Measurements from ENCODE around the gene H6PD.

The H6PD gene, protein sequence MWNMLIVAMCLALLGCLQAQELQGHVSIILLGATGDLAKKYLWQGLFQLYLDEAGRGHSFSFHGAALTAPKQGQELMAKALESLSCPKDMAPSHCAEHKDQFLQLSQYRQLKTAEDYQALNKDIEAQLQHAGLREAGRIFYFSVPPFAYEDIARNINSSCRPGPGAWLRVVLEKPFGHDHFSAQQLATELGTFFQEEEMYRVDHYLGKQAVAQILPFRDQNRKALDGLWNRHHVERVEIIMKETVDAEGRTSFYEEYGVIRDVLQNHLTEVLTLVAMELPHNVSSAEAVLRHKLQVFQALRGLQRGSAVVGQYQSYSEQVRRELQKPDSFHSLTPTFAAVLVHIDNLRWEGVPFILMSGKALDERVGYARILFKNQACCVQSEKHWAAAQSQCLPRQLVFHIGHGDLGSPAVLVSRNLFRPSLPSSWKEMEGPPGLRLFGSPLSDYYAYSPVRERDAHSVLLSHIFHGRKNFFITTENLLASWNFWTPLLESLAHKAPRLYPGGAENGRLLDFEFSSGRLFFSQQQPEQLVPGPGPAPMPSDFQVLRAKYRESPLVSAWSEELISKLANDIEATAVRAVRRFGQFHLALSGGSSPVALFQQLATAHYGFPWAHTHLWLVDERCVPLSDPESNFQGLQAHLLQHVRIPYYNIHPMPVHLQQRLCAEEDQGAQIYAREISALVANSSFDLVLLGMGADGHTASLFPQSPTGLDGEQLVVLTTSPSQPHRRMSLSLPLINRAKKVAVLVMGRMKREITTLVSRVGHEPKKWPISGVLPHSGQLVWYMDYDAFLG

DNA sequence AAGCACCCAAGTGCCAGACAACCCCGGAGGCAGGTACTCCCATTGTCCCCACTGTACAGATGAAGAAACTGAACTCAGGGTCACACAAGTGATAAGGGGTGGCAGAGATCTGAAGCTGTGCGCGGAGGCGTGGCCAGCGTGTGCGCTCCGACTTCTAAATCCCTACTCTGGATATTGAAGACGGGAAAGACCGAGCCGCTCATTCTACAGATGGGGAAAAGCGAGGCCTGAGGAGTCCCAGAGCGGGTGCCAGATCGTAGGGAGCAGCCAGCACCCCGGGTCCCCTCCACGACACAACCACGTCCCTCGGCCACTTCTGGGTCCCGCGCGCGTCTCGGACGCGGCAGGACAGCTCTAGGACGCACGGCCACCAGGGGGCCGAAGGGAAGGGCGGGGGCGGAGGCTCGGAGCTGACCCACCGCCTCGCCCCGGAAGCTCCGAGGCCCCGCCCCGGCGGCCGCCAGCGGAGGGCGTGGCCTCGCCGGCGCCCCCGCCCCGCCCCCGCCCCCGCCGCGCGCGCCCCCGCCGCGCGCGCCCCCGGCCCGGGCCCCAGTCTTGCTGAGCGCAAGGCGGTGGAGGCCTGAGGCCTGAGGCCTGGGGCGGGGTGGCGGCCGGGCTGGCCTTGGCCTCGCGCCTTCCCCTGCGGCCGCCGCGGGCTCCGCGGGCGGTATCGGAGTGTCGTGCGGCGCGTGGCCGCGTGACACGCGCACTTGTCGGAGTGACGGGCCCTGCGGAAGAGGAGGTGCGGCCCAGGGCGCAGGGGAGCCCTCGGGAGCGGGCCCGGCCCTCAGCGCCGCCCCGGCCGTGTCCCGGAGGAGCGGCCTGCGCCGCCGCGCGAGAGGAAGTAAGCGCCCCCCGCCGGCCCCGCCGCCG is at the start of gene H6PD:
H6PD (plus strand) TSS at position 552 of the 873 bp plus-strand sequence. CDS start 10,161 bp downstream, outside the sequence.
- peak; percentile 84 for DNase-seq (ENCODE audit: low read depth)

DNA sequence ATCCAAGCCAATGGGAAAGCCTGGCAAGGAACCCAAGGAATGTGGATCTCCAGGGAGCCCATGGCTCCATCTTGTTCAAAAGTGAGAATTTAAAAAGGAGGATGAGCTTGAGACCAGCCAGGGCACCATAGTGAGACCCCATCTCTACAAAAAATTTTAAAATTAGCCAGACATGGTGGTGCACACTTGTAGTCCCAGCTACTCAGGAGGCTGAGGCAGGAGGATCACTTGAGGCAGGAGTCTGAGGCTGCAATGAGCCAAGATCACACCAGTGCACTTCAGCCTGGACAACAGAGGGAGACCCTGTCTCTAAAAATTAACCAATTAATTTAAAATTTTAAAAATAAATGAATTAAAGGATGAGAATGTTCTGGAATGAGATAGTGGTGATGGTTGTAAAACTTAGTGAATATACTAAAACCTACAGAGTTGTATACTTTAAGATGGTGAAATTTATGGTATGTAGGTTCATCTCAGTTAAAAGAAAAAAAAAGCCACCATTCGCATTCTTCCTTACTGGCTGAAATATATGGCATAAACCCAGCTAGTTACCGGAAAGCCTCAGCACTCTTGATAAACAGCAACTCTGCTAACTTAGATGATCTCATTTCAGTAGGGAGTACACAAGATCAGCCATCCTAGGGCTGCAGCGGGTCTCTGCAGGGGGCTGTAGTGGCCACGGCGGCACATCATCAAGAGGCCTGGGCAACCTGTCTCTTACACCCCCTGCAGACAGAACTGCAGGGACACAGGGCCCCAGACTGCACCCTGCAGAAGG is 48.3 kb upstream of the H6PD start:
- peak; percentile 48 for DNase-seq (ENCODE audit: low read depth)

DNA sequence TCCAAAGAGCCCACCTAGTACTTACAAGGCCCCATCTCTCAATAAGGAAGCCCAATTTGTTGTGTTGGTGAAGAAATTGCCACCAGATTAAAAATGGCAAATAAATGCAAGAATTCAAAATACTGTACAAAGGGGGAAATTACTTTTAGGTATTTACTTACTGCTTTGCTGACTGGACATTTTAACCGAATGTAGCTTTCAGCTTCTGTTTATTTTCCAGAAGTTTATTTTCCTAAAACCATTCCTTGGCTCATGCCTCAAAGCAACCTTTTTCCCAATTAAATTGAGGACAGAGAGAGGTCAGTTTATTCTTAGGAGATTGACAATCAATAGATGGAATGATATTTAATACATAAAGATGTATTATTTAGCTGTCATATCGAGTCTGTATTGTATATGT is 47.6 kb upstream of the H6PD start:
- no peak for DNase-seq (ENCODE audit: low read depth)

DNA sequence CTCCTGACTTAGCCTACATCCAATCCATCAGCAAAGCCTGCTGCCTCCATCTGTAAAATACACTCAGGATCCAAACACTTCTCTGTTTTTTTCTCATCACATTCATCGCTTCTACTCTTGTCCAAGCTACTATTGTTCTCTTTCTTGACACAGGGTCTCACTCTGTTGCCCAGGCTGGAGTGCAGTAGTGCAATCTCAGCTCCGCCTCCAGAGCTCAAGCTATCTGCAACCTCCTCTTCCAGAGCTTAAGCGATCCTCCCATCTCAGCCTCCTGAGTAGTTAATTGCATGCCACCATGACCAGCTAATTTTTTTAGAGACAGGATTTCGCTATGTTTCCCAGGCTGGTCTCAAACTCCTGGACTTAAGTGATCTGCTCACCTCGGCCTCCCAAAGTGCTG is 44.3 kb upstream of the H6PD start:
- DNase-seq (ENCODE audit: low read depth): no peak

DNA sequence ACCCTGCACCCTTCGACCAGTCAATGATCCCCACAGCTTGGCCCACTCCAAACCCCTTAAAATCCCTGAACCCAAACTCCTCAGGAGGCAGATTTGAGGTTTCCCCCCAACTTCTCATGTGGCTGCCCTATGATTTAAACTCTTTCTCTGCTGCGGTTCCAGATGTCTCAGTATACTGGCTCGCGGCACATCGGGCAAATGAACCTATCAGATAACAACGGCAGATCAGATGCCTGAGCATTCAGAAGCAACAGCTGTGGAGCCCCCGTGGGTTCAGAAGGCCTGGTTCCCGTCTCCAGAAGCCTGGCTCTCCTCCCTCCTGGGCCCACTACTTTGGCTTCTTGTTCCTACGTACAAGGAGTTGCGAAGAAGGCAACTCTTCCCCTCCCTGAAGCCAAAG is 43.3 kb upstream of the H6PD start:
- DNase-seq (ENCODE audit: low read depth): no peak

DNA sequence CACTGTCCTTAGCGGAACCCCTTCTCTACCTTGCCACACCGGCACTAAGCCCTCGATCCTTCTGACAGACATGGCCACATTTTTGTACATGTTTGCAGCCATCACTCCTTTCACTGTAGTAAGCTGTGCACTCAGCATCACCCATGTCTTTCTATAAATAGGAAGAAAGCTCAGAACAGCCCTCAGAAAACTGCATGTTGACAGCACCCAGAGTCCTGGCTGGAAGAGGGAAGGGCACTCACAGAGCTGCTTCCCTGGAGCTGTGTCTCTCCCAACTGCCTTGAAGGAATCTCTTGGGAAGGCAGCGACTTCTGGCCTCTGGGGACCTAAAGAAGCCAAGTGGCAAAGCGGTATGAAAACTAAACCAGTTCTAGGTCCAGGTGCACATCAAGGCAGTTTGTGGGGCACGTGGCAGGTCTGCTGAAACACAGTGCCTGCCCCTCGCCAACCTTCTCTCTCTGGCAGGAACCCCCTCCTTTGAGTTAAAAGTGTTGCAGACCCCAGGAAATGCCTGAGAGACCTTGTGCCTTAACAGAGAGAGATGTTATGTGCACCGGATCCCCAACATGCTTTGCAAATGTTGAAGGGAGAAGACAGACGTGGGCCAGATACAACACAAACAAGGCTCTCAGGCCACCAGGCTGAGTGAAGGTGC is 41.9 kb upstream of the H6PD start:
- DNase-seq (ENCODE audit: low read depth): no peak

DNA sequence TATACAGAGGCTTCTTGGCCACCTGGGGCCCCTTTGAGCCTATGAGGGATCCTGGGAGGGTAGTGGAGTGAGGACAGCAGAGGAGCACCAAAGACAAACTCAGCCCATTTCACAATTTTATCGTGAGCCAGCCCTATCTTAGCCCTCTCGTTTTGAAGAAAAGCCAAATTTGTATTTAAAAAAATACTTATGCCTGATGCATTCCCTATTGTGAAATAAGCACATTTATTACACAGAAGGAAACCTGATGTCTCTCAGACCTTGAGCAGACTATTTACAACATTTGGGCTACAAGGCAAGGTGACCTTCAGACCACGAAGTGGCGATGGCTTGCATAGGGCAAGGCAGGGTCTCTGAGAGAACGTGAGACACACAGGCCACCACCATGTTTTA is 41.3 kb upstream of the H6PD start:
- DNase-seq (ENCODE audit: low read depth): no peak

DNA sequence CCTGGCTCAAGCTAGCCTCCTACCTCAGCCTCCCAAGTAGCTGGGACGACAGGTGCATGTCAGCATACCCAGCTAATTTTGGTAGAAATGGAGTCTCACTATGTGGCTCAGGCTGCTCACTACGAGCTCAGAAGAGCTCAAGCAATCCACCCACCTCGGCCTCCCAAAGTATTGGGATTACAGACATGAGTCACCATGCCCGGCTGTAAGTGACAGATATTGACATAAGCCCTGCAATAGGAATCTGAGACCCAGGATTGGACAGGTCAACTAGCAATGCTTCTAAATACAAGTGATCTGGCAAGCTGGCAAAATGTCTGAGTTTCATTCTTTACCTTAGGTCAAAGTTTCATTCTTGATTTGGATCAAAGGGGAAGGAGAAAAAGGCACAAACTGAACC is 40.5 kb upstream of the H6PD start:
- DNase-seq (ENCODE audit: low read depth): no peak

DNA sequence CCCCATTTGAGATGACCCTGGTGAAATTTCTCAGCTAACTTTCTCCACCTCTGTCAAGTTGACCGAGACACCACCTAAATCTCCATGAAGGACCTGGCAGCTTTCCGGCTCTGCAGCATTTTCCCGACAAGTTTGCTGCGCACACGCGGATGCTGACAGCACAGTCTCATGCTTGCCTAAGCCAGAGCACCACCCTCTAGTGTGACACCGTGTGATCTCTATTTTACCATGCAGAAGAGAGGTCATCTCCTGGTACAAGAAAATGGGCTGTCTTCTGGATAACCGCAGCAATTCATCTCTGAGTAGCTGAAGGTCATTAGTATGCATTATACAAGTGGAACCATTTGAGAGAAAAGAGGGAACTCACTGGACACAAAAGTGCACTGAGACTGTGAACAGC is 38.9 kb upstream of the H6PD start:
- DNase-seq (ENCODE audit: low read depth): no peak

DNA sequence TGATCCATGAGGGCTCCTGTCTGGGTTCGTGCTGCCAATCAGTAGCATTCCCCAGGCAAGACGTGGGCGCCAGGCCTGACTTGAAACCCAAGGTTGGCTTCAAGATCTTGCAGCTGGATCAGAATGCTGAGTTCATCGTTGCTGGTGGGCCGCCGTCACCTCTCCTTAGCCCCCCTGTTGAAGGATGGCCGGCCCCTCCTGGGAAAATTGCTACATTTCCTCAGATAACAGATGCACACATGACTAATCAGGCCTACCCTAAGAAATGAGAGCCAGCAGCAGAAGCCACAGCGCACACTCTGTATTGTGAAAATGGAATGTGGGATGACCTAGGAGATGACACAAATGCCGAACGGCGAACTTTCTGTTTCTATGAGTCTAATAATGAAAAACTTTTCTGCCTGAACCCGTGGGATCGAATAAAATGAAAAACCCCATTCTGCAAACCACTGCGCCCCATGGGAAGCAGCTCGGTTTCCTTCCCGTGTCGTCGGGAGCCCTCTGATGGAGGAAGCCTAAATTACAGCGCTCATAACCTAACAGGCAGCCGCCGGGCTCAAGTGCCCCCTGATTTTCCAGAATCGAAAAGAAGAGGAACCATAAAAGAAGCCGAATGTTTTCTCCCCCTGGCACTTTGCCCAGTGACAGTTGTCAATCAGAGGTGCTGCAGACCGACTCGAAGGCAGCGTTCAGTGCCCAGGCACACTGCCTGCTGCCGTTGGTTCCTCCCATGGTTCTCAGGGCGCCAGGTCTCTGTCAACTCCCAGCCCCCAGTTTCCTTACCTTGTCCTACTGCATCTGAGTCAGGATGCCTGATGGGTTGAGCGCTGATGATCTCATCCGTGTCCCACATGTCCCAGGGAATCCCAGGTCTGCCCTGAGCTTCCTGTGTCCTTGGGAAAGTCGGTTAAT is 38.2 kb upstream of the H6PD start:
- DNase-seq (ENCODE audit: low read depth): peak; percentile 78

DNA sequence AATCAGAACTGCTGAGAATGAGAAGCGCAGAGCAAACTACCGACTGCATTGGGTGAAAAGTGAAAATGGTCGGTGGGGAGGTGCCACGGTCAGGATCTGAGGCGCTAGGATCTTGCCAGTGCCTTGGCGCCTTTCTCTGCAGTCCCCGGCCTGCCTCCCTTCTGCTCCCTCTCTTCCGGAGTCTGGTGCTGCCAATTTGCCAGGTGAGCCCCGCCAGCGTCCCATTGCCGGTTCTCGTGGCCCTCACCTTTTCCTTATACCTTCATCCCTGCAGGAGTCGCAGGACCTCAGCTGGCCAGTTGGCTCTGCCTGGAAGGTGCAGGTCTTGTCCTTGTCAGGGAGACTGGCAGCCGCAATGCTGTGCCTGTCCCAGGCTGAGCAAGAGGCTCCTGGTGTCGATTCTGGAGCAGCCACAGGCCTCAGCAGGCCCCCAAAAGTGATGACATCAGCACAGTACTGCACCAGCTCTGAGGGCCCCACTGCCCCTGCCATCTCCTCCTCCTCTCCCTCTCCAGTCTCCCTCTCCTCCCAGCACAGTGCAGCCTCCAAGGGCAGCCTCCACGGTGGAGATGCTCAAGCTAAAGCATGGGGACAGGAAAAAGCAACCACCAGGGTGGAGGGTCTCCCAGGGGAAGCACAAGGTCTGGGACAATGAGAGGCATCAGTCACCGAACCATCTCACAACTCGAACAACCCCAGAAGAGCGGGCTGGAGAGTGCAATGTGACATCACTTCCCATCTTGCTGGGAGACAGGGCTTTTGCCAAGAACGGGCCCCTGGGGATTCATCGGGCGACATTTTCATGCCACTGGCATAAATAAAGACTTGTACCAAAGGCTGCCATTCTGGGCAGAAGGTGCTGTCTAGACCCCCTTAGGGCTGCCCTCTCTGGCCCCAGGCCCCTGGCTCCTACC is 37.1 kb upstream of the H6PD start:
- no peak for DNase-seq (ENCODE audit: low read depth)

DNA sequence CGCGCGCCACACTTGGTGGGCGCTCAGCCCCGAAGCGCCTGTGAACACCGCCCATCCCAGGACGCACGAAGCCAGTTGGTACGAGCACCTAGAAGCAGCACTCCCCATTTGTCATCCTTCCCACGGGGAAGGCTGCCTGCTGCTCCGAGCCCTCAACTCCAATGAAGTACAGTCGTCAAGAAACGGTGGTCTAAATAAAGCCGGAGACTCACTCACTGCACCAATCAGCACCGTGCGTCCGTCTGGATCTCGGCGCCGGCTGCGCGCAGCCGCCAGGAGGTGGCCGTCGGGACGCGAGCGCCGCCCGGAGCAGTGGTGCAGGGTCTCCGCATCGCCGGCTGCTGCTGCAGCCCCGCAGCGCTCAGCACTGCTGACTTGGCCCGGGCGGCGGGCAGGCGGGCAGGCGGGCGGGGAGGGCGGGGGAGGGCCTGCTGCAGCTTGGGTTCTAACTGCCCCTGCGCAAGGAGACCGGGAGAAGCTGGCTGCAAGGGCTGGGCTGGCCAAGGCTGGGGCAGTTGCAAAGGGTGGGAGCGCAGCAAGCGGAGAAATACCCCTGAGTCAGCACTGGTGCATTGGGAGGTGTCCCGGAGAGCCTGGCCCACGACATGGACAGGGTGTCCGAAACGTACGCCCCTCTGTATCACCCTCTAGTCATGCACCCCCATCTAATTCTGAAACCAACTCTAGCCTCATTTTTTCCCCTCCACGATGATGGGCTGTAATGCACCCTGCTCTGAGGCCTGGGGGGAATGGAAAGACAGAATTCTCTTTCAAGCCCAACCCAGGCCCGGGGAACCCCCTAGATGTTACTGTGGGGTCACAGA is 35.8 kb upstream of the H6PD start:
- peak; percentile 37 for DNase-seq (ENCODE audit: low read depth)

DNA sequence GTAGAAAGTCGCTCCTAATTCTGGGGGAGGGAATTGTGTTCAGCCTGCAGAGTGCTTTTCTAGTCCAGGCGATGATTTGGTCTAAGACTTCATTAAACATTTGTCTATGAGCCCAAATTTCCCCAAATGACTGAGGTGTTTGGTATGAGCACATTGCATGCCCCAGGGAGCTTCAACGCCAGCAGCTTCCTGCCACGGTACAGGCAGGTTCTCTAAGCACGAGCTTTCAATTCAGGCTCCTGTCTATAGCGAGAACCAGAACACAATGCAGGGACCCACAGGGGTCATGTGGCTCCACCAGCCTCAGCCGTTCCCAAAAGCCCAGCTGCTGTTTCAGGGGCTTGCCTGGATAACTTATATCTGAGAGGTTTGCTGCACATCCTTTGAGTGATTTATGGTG is 34.1 kb upstream of the H6PD start:
- DNase-seq (ENCODE audit: low read depth): peak; percentile 69

DNA sequence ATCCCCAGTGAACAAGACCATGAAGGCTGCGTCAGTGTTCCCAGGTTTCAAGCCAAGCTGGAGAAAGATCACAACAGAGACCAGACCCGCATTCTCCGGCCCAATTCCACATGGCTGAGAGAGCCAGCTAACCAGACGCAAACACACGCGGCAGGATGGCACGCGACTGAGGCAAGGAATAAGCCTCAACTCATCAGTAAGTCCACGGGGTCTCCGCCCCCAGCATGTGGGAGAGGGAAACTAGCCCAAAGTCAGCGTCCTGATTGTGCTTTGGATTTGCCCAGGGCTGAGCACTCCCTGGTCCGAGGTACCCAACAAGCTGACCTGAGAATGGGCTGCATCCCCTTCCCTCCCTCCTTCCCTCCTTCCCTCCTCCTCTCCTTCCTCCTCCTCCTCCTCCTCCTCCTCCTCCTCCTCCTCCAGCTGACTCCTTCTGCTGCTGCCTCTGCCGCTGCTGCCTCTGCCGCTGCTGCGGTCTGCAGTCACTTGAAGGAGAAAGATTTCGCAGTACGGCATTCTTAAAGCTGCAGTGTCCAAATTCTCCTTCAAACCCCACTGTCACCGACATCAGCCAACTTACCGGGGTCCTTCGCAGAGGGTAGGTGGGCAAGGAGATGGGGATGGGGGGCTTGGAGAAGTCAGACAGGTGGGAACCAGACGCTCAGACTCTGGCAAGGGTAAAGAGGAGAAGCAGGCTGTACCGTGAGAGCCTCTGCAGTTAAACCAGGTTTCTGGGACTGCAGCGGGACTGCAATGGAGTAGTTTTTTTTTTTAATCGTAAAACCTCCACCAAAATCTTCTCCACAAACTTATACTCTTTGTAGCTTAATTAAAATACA is 33.0 kb upstream of the H6PD start:
- DNase-seq (ENCODE audit: low read depth): peak; percentile 79

DNA sequence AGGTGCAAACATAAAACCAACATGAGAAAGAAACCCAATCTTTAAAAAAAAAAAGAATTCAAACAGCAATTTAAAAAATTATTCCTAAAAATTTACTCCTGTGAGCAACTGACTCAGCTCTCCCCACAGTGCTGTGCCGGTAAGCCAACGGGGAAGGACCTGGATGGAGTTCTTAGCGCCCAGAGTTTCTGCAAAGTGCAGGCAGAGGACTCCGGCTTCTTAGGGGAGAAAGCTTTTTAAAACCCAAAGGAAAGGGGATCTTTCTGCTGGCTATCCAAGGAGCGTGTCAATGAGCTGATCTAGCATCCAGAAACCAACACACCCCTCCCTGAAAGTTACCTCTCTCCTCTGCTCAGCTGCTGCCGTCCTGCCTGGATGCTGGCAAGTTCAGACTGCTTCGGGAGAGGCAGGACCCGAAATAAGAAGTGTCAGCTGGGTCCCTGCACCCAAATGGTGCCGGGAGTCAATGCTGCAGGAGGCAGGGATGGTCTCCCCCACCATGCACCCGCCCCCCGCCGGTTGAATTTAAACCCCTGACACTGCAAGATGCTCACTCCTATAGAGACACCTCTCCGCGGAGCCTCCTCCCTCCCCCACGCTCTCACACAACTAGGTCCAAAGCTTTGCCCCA is 32.2 kb upstream of the H6PD start:
- DNase-seq (ENCODE audit: low read depth): no peak

DNA sequence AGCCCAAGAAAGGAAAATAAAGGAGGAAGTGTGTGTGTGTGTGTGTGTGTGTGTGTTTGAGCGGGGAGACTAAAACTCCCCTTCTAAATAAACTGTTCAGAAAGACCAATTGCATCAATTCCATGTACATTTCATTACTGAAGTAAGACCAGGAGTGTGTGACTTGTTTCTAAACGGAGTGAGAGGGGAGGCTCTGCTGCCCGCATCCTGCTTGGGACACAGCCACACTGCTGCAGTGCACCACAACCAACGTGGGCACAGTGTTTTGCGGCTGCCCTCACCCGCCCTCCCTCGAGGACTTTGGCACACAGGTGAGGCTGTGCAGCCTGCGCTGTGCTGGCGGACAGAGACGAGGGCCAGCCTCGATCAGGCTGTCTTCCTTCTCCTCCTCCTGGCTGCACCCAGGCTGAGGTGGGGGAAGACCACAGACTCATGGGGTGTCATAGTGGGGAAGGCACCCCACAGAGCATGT is 31.0 kb upstream of the H6PD start:
- no peak for DNase-seq (ENCODE audit: low read depth)

Measured in EH (cell line).